Aorta (tissue), 5 donors: ENCODE data around the gene GOLGA6B. TPM values are rescaled to one million over a fixed set of nuclear protein-coding genes. Genes with fewer than 3 reads are reported as not detected.
"Not testable (repeated sequence)": the region's sequence is repeated elsewhere in the genome, so short reads cannot be mapped to it uniquely, and the experiment has no call there.

Experiments used
- ATAC-seq: fragments of 200-7000 bp; cut with Tn5 transposase; one replicate; pipeline ENCODE4 v1.9.1; 2022; ENCODE audit warnings: moderate library complexity; ENCODE audit not compliant: low FRiP score
- DNase-seq, 2 donors: peaks; one replicate each; pipeline ENCODE4 v3.0.0-alpha.2; 2020
- H3K27ac ChIP-seq, 2 donors: one replicate each; pipeline ENCODE4 v1.5.1; 2013; ENCODE audit warnings: low read length in 2 of 2, mild to moderate bottlenecking in 2 of 2, moderate library complexity in 2 of 2, control low read depth in 1 of 2, inconsistent platforms in 1 of 2, low read depth in 1 of 2
- H3K27me3 ChIP-seq, 2 donors: one replicate each; pipeline ENCODE4 v1.6.1; 2013; ENCODE audit warnings: control low read depth in 1 of 2, low read length in 1 of 2, mild to moderate bottlenecking in 1 of 2, moderate library complexity in 1 of 2; ENCODE audit not compliant: insufficient read depth in 2 of 2, control insufficient read depth in 1 of 2
- H3K36me3 ChIP-seq, 2 donors: one replicate each; pipeline ENCODE4 v1.6.1; 2013; ENCODE audit warnings: control low read depth in 1 of 2, low read length in 1 of 2, mild to moderate bottlenecking in 1 of 2; ENCODE audit not compliant: insufficient read depth in 2 of 2, control insufficient read depth in 1 of 2
- H3K4me1 ChIP-seq, 2 donors: one replicate each; pipeline ENCODE4 v1.6.1; 2013; ENCODE audit warnings: low read length in 2 of 2, control low read depth in 1 of 2, mild to moderate bottlenecking in 1 of 2, moderate library complexity in 1 of 2; ENCODE audit not compliant: insufficient read depth in 2 of 2, control insufficient read depth in 1 of 2
- H3K4me3 ChIP-seq, 2 donors: one replicate each; pipeline ENCODE4 v1.5.1; 2013; ENCODE audit warnings: low read length in 2 of 2, control low read depth in 1 of 2, mild to moderate bottlenecking in 1 of 2
- H3K9me3 ChIP-seq: one replicate; pipeline ENCODE4 v1.6.1; 2013; ENCODE audit warnings: mild to moderate bottlenecking, low read length; ENCODE audit not compliant: control insufficient read depth
- WGBS, 2 donors: extraction: QIAGEN DNeasy Blood & Tissue Kit; methylation state at CpG; one replicate each; pipeline ENCODE4 v1.1.7; 2013; 5-methylcytosine and 5-hydroxymethylcytosine counted together
- intact Hi-C, 2 donors: fragments of 100-400 bp; cut with DNase I; formaldehyde crosslinking; loops; one replicate each; pipeline versions ENCODE4 v1.14.2 to v1.15.0; 2022
- long read RNA-seq, 2 donors: library from polyadenylated mRNA; unstranded; transcript quantifications; one replicate each; pipeline ENCODE4 v2.0.0, GENCODE V29; 2020 to 2021
- polyA plus RNA-seq, 2 donors: library from polyadenylated mRNA; stranded (reverse); fragments of 200-250 nt; gene quantifications; one replicate each; pipeline ENCODE4 v1.2.3, GENCODE V29; 2013
- total RNA-seq, 2 donors: library from RNA; stranded (reverse); fragmentation: NEBNext Ultra II Directional; extraction: Animal tissue kit (Norgen Biotek cat#: 25700); gene quantifications; one replicate each; pipeline ENCODE4 v1.2.1, GENCODE V29; 2021
- donor health status: healthy with polysubstance abuse.
- donor health status: Bipolar disorder and iron deficiency.
- donor health status: DM: no; HTN: no; CAD: no.
- donor health status: DM: no; HTN: no; CAD: no.
- donor health status: DM: yes; HTN: yes; CAD: no.

The GOLGA6B gene, protein sequence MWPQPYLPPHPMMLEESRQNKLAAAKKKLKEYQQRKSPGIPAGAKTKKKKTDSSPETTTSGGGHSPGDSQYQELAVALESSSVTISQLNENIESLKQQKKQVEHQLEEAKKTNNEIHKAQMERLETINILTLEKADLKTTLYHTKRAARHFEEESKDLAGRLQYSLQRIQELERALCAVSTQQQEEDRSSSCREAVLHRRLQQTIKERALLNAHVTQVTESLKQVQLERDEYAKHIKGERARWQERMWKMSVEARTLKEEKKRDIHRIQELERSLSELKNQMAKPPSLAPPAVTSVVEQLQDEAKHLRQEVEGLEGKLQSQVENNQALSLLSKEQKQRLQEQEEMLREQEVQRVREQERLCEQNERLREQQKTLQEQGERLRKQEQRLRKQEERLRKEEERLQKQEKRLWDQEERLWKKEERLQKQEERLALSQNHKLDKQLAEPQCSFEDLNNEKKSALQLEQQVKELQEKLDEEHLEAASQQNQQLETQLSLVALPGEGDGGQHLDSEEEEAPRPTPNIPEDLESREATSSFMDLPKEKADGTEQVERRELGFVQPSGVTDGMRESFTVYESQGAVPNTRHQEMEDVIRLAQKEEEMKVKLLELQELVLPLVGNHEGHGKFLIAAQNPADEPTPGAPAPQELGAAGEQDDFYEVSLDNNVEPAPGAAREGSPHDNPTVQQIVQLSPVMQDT
- total RNA-seq (not detected), polyA plus RNA-seq (not detected)
- long read RNA-seq, donor 1 = 0 reads
- long read RNA-seq, donor 2 = 0 reads

- H3K27ac ChIP-seq, H3K4me3 ChIP-seq, DNase-seq, H3K9me3 ChIP-seq, ATAC-seq, intact Hi-C loops, H3K4me1 ChIP-seq, H3K27me3 ChIP-seq, H3K36me3 ChIP-seq: not testable (repeated sequence)
- no CpG with 5 or more reads among the region's 7 CpGs for WGBS, 2 donors
Observed at GRCh38 chr15:72654397-72654796, at the start of gene GOLGA6B. TSS of gene GOLGA6B (plus strand) at chr15:72654697. CDS start at chr15:72654738, 41 bp downstream.

DNA sequence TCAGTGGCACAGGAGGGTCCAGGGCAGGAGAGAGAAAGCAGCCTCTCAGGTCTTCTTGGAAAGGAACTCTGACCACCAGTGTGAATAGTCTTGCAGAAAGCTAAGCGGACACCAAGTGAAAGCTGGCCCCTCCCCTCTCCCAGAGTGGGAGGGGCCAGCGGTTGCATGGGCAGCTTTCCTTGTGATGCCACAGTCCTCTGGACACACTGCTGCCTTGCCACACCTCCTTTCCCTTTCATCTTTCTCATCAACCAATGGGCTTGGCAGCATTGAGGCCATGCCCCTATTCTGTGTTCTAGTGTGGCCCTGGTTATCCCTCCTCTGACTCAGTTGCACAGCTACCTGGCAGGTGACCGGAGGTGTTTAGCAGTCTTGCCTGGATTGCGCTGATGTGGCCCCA is 49.7 kb upstream of the GOLGA6B start:
- H3K27me3 ChIP-seq = no peaks in the 10 kb centered on the region
- no peak overlapping the region for H3K4me3 ChIP-seq
- H3K4me1 ChIP-seq = no peaks in the 10 kb centered on the region
- 94 to 96% methylated on average over 4 of the region's 4 CpGs for WGBS, 2 donors
- ATAC-seq (no peak), DNase-seq (no peak)
- H3K36me3 ChIP-seq = no peaks in the 10 kb centered on the region
- H3K9me3 ChIP-seq = no peaks in the 10 kb centered on the region
- intact Hi-C loops = loop anchor here in 1 of 2 donors (10.0 kb wide), 1 partner anchor 70 kb away; no protein-coding TSS in a partner anchor
- no peak overlapping the region for H3K27ac ChIP-seq

DNA sequence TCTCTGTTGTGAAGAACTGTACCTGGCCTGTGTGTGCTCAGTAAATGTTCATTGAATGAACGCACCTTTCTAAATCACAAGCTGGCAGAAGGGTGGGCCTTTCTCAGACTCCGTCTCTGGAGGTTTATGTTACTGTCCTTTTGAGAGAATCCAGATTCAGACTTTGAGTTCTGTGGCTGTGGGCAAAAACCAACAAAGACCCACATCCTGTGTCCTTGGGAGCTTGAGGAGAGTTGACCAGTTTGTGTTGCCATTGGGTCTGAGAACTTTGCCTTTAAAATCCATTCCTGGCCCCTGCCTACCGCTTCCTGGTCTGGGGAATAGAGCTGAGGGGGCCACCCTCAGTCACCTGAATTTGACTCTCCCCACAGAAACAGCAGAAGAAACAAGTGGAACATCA is 46.4 kb upstream of the GOLGA6B start:
- not testable (repeated sequence) for H3K36me3 ChIP-seq, H3K27ac ChIP-seq, H3K4me3 ChIP-seq, H3K27me3 ChIP-seq, H3K9me3 ChIP-seq, ATAC-seq, H3K4me1 ChIP-seq, DNase-seq
- WGBS, 2 donors = 94 to 97% methylated on average over 3 of the region's 3 CpGs
- intact Hi-C loops = loop anchor here in 1 of 2 donors (10.0 kb wide), 1 partner anchor 67 kb away; no protein-coding TSS in a partner anchor

- intact Hi-C loops = loop anchor here in 1 of 2 donors (10.0 kb wide), 1 partner anchor 65 kb away; no protein-coding TSS in a partner anchor
- H3K27ac ChIP-seq = no peak overlapping the region
- H3K4me1 ChIP-seq = no peaks in the 10 kb centered on the region
- H3K9me3 ChIP-seq = no peaks in the 10 kb centered on the region
- 81 to 89% methylated on average over 8 of the region's 8 CpGs for WGBS, 2 donors
- no peak for ATAC-seq
- no peaks in the 10 kb centered on the region for H3K36me3 ChIP-seq
- no peak overlapping the region for H3K4me3 ChIP-seq
- no peak for DNase-seq
- H3K27me3 ChIP-seq = no peaks in the 10 kb centered on the region
Observed at GRCh38 chr15:72609862-72610261, 44.6 kb upstream of the GOLGA6B start.

DNA sequence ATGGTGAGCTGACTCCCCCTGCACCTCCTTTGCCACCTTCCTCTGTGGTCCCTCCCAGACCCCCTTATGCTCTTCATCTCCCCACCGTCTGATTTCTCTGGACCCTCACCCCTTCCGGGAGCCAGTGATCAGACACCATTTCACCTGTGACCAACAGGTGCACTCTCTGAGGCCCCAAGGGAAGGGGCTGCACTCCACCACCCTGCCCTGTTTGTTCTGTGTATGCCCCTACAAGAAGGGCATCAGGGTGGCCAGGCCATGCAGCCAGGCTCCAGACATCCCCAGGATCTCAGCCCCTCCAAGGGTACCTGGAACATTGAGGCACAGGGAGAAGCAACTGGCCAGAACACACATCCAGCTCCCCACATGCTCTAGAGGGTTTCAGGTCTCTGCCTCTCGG is 42.2 kb upstream of the GOLGA6B start:
- H3K36me3 ChIP-seq, H3K4me3 ChIP-seq, DNase-seq, H3K27me3 ChIP-seq, H3K4me1 ChIP-seq, H3K27ac ChIP-seq, intact Hi-C loops, H3K9me3 ChIP-seq, ATAC-seq: not testable (repeated sequence)
- WGBS, 2 donors = 91 to 92% methylated on average over 3 of the region's 3 CpGs

DNA sequence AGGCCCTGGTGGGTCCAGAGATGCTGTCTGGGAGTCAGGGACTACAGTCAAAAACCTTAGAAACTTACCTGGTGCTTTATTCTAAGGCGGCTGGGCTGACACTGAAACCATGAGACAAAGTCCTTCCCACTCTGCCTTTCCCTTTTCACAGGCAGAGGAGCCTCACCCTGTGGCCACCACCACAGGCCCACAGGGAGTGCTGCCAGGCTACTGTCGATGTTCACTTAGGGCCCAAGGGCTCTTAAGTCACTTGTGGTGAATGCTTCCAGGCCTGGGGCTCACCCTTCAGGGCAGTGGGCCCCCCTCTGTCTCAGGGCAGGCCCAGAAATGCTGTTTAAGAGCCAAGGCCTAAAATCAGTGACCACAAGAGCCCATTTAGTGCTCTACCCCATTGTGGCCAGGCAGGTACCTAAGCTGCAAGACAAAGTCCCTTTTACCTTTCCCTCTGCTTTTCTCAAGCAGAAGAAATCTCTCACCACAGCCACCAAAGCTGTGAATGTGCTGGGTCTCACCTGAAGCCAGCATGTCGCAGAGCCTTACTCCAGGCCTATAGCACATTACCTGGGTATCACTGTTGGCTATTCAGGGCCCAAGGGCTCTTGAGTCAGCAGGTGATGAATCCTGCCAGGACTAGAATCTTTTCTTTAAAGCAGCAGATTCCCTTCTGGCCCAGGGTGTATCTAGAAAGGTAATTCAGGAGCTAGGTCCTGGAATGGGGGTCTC is 39.5 kb upstream of the GOLGA6B start:
- ATAC-seq = no peak
- no peaks in the 10 kb centered on the region for H3K4me1 ChIP-seq
- H3K36me3 ChIP-seq = no peaks in the 10 kb centered on the region
- no peak for DNase-seq
- H3K27ac ChIP-seq = no peak overlapping the region
- H3K9me3 ChIP-seq = no peaks in the 10 kb centered on the region
- no peak overlapping the region for H3K4me3 ChIP-seq
- WGBS, 2 donors = 89 to 93% methylated on average over 3 of the region's 3 CpGs
- intact Hi-C loops = no loop called here
- H3K27me3 ChIP-seq = no peaks in the 10 kb centered on the region

- H3K36me3 ChIP-seq, ATAC-seq, H3K9me3 ChIP-seq, H3K27ac ChIP-seq, DNase-seq, H3K27me3 ChIP-seq, H3K4me3 ChIP-seq, intact Hi-C loops, H3K4me1 ChIP-seq: not testable (repeated sequence)
- 54 to 58% methylated on average over 7 of the region's 7 CpGs for WGBS, 2 donors
Observed at GRCh38 chr15:72615533-72616233, 38.8 kb upstream of the GOLGA6B start.

DNA sequence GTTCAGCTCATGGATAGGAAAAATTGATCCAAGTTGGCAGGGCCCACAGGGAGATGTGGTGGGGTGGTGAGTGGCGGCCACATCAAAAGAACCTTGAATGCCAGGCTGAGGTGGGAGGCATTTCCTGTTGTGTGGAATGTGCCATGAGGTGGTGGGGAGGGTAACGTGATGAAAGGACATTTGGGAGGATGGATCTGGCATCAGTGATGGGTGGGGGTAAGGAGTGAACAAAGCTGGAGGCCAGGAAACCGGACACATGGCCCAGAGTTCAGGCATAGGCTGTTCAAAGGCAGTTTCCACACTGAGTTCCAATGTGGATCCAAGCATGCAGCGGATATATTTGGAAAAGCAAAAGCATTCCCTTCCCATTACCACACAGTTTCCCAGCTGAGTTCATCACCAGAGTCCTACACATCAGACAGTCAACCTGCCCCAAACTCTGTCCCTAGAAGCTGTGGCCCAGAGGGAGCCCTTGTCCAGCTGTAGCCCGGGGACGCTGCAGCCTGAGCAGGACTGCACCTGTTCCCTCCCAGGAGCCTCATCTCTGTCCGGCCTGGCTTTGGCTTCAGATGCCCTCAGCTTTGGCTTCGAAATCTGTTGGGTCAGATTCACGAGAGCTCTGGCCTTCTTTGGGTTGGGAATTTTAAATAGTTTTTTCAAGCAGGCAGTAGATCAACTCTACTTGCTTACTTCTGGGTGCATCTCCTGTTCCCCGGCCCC is 37.8 kb upstream of the GOLGA6B start:
- ATAC-seq (no peak), DNase-seq (no peak)
- WGBS, 2 donors = 79 to 81% methylated on average over 10 of the region's 10 CpGs
- H3K27ac ChIP-seq = no peak overlapping the region
- H3K36me3 ChIP-seq = no peaks in the 10 kb centered on the region
- no peaks in the 10 kb centered on the region for H3K4me1 ChIP-seq
- no peaks in the 10 kb centered on the region for H3K9me3 ChIP-seq
- H3K27me3 ChIP-seq = no peaks in the 10 kb centered on the region
- H3K4me3 ChIP-seq = no peak overlapping the region
- intact Hi-C loops = no loop called here
